Activated T-cell treated with anti-CD3 and anti-CD28 coated beads for 24 hours (primary cell): Measurements from ENCODE around the gene RHEB.

ENCODE experiments used
- DNase-seq: peaks from one replicate; pipeline ENCODE4 v3.0.0-alpha.2; 2020; ENCODE audit warnings: low read depth

Gene RHEB

GRCh38 chr7:151503902-151504714 lies 15.6 kb downstream of the RHEB start:
- no peak for DNase-seq

- DNase-seq, result no peak
These were observed 18.0 kb downstream of the RHEB start for GRCh38 chr7:151501676-151502075.

DNA sequence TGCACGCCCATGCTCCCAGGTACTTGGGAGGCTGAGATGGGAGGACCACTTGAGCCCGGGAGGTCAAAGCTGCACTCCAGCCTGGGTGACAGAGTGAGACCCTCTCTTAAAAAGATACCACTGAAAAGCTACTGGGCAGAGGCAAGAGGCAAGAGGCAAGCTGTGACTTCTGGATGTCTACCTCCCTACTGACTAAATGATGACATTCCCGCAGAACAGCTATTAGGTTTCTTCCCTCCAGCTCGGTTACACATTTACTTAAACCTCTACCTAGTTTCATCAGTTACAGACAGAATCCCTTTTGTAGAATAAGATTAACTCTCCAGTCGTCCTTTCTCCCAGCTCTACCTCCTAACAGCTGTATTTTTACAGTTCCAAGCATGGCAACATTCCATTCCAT lies 21.2 kb downstream of the RHEB start:
- no peak for DNase-seq

DNA sequence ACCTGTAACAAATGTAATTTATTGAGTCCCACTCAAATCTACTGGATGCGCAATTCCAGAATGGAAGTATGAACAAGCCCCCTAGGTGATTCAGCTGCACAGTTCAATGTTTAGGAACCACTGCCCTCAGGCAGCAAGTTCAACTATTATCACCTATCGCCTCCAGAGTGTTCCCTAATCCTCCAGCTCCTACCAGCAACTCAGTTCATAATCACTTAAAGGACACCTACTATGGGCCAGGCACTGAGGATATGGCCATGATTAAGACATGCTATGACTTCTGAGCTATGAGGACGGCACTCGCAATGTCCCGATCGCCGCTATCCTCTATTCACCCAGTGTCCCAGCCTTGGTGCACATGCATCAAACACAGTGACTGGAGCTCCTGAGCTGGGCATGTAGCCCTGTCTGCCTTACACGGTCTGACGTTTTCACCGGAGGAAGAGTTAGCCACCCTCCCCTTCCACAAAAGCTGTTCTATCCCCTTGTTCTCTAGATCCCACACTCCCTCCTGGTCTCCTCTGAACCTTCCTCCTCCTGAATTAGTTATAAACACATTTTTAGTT lies 22.3 kb downstream of the RHEB start:
- DNase-seq, result no peak

DNA sequence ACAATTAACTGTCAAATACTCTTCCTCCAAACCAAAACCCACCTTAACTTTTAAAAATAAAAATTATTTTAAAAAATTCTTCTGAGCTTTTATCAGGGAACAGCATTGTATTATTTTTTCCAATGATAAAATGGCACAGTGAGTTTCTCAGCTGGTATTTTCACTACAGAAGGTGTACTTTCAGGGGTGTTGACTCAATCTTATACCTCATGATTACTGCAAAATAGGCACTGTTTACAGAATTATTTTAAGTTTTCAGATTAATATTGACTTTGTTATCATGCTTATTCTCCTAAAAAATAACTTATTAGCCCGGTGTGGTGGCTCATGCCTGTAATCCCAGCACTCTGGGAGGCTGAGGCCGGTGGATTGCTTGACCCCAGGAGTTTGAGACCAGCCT lies 24.3 kb downstream of the RHEB start:
- no peak for DNase-seq

- DNase-seq, result no peak
These were observed 25.1 kb downstream of the RHEB start for GRCh38 chr7:151494298-151495284.

DNA sequence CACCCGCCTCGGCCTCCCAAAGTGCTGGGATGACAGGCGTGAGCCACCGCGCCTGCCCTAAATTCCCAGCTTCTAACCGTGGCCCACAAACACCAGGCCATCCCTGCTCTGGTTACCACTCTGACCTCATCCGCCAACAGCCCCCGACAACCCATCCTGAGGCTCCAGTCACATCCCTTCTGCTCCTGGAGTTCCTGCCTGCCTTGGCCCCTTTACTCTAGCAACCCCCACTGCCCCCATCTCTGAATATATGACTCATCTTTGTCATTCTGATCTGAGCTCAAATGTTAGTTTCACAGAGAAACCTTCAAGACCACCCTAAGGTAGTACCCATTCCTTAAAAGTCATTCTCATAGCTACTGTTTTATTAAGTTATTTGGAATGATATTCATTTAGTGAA lies 26.6 kb downstream of the RHEB start:
- DNase-seq, result no peak

DNA sequence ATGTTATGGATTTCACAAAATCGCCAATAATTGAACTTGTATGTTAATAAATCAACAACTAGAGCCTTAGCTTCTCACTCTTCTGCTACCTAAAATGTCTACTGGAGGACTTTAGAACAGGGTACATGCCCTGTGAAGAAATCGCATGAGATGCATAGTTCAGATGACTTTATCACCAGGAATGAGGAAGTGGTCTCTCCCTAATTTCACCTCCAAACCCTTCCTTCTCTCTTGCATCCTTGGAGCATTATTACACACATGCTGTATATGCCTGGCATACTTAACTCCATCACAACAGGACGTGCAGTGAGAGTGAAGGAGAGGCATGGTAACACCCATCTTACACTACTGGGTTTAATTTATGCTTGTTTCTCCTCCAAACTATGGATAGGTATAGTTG lies 27.8 kb downstream of the RHEB start:
- no peak for DNase-seq

- no peak for DNase-seq
These were observed 29.1 kb downstream of the RHEB start for GRCh38 chr7:151490456-151491105.

GRCh38 chr7:151489498-151489897 lies 30.2 kb downstream of the RHEB start:
- no peak for DNase-seq

DNA sequence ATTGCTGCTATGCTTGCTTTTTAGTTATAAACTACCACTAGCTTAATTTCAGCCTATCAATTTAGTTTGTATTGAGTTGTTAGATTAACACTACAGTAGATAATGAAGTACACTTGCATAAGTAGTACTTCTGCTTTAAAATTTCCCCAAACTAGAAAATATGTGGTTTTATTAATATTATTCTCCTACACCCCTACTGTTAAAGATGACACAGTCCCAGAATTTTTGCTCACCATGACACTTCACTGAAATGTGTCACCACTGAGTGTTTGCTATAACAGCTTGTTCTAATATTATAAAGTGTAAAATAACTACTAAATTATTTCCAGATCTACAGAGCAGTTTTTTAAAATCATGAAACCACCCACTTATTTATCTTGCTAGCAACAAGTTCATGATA lies 31.6 kb downstream of the RHEB start:
- no peak for DNase-seq

DNA sequence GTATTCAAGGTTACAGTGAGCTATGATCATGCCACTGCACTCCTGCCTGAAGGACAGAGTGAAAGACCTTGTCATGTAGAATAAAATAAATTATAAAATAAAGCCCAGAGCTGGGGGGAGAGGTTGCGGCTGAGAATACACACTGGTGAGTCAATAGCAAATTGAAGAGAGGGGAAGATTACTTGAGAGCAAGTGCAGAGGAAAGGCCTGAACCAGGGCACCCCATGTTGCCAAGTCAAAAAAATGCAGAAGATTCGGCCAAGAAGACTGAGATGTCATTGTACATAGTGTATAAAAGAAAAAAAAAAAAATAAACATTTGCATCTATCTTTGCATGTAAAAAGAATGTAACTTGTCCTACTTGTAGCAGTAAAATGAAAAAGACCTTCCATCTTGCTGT lies 32.5 kb downstream of the RHEB start:
- DNase-seq, result no peak

DNA sequence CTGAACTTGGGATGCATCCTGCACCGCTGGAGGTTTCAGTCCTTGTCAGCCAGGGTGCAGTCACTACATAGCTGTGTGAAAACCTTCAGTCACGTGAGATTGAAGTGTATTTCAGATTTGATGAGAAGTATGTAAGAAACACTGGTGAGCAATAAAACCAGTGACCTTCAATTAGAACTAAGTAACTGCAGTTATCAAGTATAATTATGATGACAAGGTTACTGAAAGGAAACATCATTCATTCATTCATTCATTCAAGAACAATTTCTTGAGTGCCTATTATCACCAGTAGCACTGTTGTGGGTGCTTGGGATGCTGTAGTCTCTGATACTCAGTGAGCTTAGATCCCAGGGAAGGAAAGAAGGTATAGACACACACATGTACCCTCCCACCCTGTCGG lies 33.6 kb downstream of the RHEB start:
- no peak for DNase-seq

DNA sequence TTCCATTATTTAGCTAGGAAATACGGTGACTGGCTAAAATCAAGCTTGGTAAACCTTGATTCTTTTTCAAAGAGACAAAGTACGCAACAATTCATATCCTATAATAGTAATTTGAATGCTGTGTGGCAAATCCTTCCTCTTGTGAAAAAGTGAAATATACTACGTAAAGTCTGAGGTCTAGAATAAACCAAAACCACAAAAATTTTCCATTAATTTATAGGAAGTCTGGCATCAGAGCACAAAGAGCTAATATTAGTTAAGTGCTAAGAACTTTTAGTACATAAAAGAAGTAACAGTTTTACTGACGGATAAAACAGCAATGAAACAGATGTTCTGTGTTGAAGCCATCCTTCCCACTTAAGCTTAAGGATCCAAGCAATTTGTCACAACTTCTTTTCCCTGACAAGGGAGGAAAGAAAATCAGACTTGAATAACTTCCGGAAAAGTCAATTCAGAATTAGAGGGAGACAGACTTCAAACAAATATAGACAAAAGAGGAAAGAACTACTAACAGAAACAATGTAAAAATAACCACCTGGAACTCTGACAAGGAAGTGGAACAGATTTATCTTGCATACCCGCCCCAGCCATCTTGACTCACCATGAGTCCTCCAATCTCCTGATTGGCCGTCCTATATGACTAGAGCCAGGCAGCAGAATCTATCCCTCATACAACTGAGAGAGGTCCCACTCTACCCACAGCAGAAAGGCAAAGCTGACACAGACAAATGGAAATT lies 34.6 kb downstream of the RHEB start:
- no peak for DNase-seq

- DNase-seq, result no peak
These were observed 36.0 kb downstream of the RHEB start for GRCh38 chr7:151483711-151483983.

- DNase-seq, result no peak
These were observed 36.6 kb downstream of the RHEB start for GRCh38 chr7:151482883-151483710.

GRCh38 chr7:151481650-151482505 lies 37.8 kb downstream of the RHEB start:
- no peak for DNase-seq

DNA sequence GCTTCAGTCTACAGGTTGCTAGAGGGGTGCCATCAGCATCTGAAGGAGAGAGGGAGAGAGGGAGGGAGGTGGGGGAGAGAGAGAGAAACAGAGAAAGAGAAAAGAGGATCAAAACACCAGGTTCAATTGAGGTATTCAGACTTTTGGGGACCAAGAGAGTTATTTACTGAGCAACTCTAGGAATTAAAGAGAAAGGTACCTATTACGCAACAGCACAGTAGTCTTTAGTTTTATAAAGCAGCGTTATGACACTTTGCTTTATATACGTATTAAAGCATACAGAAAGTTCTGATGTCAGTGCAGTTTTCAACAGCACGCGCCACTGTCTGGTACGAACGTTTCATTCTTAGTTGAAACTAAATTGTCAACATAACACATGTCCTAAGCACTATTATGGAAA lies 41.8 kb downstream of the RHEB start:
- DNase-seq, result no peak

DNA sequence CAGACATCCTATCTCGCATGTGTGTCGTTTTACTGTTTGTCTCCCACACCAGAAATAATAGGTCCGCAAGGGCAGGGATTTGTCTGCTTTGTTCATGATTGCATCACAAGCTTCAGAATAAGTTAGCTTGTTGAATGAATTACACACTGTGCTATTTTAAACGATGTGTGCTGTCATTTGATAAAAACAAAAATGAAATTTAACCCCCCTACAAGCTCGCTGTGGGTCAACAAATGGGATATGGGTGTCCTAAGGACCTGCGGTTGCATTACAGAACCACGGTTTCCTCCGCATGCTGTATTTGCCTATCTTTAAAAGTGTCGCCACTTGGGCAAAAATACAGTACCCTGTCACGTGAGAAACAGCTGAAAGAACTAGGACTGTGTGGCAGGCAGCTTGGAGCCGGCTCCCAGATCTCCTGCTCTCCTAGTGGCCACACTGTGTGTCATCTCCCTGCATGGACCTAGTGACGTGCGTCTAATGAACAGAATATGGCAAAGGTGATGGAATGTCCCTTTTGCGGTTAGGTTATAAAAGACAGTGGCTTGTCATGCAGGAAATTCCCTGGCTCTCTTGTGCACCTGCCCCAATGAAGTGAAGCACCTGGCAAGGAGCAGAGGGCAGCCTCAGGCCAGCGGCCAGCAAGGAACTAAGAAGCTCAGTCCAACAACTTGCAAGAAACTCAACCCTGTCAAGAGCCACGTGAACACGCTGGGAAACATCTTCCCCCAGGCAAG lies 46.9 kb downstream of the RHEB start:
- no peak for DNase-seq
